Measurements from ENCODE around the gene GLUL. TPM values are rescaled to one million over a fixed set of nuclear protein-coding genes. Genes with fewer than 3 reads are reported as not detected.

The GLUL gene
- total RNA-seq, 1 donor from 2014 or later = 264 TPM

- Mint-ChIP-seq H3K9me3 (peaks cover 4% of the 10 kb centered on the region), H3K4me3 (no peak overlapping the region), H3K27ac (no peak overlapping the region), H3K36me3 (no peaks in the 10 kb centered on the region), H3K4me1 (no peaks in the 10 kb centered on the region), H3K27me3 (ENCODE audit: low read depth) (peaks cover 7% of the 10 kb centered on the region)
- TF ChIP-seq CTCF (IDR thresholded peaks at IDR 0.05; ENCODE audit: unreplicated experiment) = no peak
- DNase-seq (ENCODE audit: low spot score in 2 of 2, unreplicated experiment in 2 of 2) = no peak
These were observed 25.0 kb downstream of the GLUL start for GRCh38 chr1:182366596-182366995.

GRCh38 chr1:182359645-182360044, 31.9 kb downstream of the GLUL start:
- Mint-ChIP-seq H3K27ac (no peak overlapping the region), H3K9me3 (no peaks in the 10 kb centered on the region), H3K4me3 (no peak overlapping the region), H3K27me3 (ENCODE audit: low read depth) (no peaks in the 10 kb centered on the region), H3K36me3 (no peaks in the 10 kb centered on the region), H3K4me1 (no peaks in the 10 kb centered on the region)
- DNase-seq (ENCODE audit: low spot score in 2 of 2, unreplicated experiment in 2 of 2) = no peak
- TF ChIP-seq CTCF (IDR thresholded peaks at IDR 0.05; ENCODE audit: unreplicated experiment) = no peak

- Mint-ChIP-seq H3K4me3 (no peak overlapping the region), H3K27me3 (ENCODE audit: low read depth) (no peaks in the 10 kb centered on the region), H3K9me3 (no peaks in the 10 kb centered on the region), H3K27ac (no peak overlapping the region), H3K36me3 (no peaks in the 10 kb centered on the region), H3K4me1 (no peaks in the 10 kb centered on the region)
- no peak for TF ChIP-seq CTCF (IDR thresholded peaks at IDR 0.05; ENCODE audit: unreplicated experiment)
- no peak for DNase-seq (ENCODE audit: low spot score in 2 of 2, unreplicated experiment in 2 of 2)
These were observed 33.7 kb downstream of the GLUL start for GRCh38 chr1:182357913-182358312.

- Mint-ChIP-seq H3K9me3 (no peaks in the 10 kb centered on the region), H3K27ac (no peak overlapping the region), H3K4me3 (no peak overlapping the region), H3K27me3 (ENCODE audit: low read depth) (no peaks in the 10 kb centered on the region), H3K36me3 (no peaks in the 10 kb centered on the region), H3K4me1 (no peaks in the 10 kb centered on the region)
- no peak for DNase-seq (ENCODE audit: low spot score in 2 of 2, unreplicated experiment in 2 of 2)
- TF ChIP-seq CTCF (IDR thresholded peaks at IDR 0.05; ENCODE audit: unreplicated experiment) = no peak
These were observed 34.4 kb downstream of the GLUL start for GRCh38 chr1:182357171-182357570.

GRCh38 chr1:182355723-182356098, 35.9 kb downstream of the GLUL start:
- H3K4me3 Mint-ChIP-seq = no peak overlapping the region
- no peaks in the 10 kb centered on the region for H3K9me3 Mint-ChIP-seq
- H3K27me3 Mint-ChIP-seq (ENCODE audit: low read depth) = no peaks in the 10 kb centered on the region

More at GRCh38 chr1:182355723-182356098, 35.9 kb downstream of the GLUL start:
- DNase-seq (ENCODE audit: low spot score in 2 of 2, unreplicated experiment in 2 of 2) = no peak
- Mint-ChIP-seq H3K4me1 (no peaks in the 10 kb centered on the region), H3K36me3 (no peaks in the 10 kb centered on the region), H3K27ac (no peak overlapping the region)
- no peak for TF ChIP-seq CTCF (IDR thresholded peaks at IDR 0.05; ENCODE audit: unreplicated experiment)

Data from mesothelial cell of epicardium (in vitro differentiated cells).